ENCODE measurements around the gene AHR. TPM values are rescaled to one million over a fixed set of nuclear protein-coding genes. Genes with fewer than 3 reads are reported as not detected.

Gene AHR
- total RNA-seq, 1 experiment from 2014 or later, result 280 TPM

DNA sequence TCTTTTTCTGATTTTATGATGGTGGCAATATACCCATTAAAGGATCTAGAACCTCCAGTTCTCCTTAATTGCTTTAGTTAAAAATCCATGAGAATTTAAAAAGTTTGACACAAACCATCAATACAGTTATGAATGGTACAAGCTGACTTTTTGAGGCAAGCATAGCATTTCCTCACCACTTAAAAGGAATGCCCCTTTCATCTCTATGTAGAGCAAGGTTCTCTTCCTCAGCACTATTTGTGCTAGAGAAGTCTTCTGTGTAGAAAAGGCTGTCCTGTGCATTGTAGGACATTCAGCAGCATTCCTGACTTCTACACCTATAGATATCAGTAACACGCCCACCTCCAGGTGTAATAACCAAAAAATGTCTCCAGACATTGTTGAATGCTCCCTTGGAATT, 67.3 kb downstream of the AHR start:
- CTCF ChIA-PET, result interaction anchor here (1.2 kb wide), 1 partner anchor 156 kb away, joined by 3 read pairs; no protein-coding TSS in a partner anchor
- H3K27ac Mint-ChIP-seq (ENCODE audit: unreplicated experiment), result no peak overlapping the region
- no peaks in the 10 kb centered on the region for H3K27me3 Mint-ChIP-seq (ENCODE audit: unreplicated experiment)
- H3K4me3 Mint-ChIP-seq (ENCODE audit: low read depth, unreplicated experiment), result no peak overlapping the region
- no TSS peak for BruUV-seq (replicated peaks)
- H3K4me1 Mint-ChIP-seq (ENCODE audit: low read depth, unreplicated experiment), result peaks cover 39% of the 10 kb centered on the region
- intact Hi-C loops (cut with micrococcal nuclease; ENCODE audit: unreplicated experiment), result no loop called here
- TF ChIP-seq, protein P1, sequence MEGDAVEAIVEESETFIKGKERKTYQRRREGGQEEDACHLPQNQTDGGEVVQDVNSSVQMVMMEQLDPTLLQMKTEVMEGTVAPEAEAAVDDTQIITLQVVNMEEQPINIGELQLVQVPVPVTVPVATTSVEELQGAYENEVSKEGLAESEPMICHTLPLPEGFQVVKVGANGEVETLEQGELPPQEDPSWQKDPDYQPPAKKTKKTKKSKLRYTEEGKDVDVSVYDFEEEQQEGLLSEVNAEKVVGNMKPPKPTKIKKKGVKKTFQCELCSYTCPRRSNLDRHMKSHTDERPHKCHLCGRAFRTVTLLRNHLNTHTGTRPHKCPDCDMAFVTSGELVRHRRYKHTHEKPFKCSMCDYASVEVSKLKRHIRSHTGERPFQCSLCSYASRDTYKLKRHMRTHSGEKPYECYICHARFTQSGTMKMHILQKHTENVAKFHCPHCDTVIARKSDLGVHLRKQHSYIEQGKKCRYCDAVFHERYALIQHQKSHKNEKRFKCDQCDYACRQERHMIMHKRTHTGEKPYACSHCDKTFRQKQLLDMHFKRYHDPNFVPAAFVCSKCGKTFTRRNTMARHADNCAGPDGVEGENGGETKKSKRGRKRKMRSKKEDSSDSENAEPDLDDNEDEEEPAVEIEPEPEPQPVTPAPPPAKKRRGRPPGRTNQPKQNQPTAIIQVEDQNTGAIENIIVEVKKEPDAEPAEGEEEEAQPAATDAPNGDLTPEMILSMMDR (IDR thresholded peaks at IDR 0.05; ENCODE audit: unreplicated experiment), result no peak
- peaks cover 14% of the 10 kb centered on the region for H3K36me3 Mint-ChIP-seq (ENCODE audit: insufficient read depth, unreplicated experiment)
- DNase-seq, result no peak
- H3K9me3 Mint-ChIP-seq (ENCODE audit: low read depth, unreplicated experiment), result no peaks in the 10 kb centered on the region

DNA sequence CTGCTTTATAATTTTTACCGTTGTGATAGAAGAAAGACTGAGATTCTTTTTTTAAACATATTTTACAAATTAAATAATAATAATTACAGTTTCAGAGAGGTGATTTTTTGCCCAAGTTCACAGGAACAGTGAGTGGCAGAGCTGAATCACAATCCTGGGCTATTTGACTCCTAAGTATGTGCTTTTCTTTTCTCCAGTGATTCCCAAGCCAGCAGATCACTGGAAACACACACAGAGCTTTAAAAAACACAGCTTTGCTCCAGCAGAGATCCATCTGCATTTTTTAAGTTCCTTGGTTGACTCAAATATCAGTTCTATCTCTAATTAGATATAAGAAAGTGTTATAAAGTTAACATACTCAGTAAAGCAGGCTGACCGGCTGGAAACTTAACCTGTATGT, 69.0 kb downstream of the AHR start:
- peaks cover 23% of the 10 kb centered on the region for H3K36me3 Mint-ChIP-seq (ENCODE audit: insufficient read depth, unreplicated experiment)
- no peak for DNase-seq
- H3K4me1 Mint-ChIP-seq (ENCODE audit: low read depth, unreplicated experiment), result peaks cover 54% of the 10 kb centered on the region
- intact Hi-C loops (cut with micrococcal nuclease; ENCODE audit: unreplicated experiment), result no loop called here
- H3K4me3 Mint-ChIP-seq (ENCODE audit: low read depth, unreplicated experiment), result no peak overlapping the region
- BruUV-seq (replicated peaks), result no TSS peak
- no peak overlapping the region for H3K27ac Mint-ChIP-seq (ENCODE audit: unreplicated experiment)
- H3K9me3 Mint-ChIP-seq (ENCODE audit: low read depth, unreplicated experiment), result no peaks in the 10 kb centered on the region
- CTCF ChIA-PET, result no interaction called here
- no peaks in the 10 kb centered on the region for H3K27me3 Mint-ChIP-seq (ENCODE audit: unreplicated experiment)
- TF ChIP-seq, protein P1 (IDR thresholded peaks at IDR 0.05; ENCODE audit: unreplicated experiment), result no peak

DNA sequence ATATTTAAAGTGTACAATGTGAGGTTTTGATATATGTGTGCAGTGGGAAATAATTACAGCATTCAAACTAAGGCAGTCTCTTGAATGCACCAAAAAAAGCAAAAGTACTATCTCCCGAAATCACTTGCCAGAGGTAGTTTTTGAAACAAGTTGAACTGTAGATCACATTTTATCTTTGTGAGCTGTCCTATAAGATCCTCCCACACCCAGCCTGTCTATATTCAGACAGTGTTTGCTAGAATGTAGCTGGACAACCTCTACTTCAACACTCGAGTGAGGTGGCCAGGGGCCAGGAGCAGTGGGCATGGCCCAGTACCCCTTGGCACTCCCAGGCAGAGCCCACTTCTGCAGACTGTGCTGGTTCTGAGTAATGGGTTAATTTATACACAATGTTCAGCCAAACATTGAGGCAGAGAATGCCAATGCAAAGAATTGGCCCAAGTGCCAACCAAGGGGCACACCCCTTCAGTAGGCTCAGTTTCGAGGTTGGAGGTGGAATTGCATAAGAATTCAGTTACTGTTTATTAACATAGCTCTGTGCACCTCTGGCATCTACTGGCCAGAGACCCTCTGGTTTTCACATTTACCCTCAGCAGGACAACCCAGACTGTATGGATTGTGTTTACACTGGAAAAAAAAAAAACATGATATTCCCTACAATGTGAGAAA, 70.5 kb downstream of the AHR start:
- Mint-ChIP-seq H3K27me3 (ENCODE audit: unreplicated experiment) (no peaks in the 10 kb centered on the region), H3K36me3 (ENCODE audit: insufficient read depth, unreplicated experiment) (peaks cover 23% of the 10 kb centered on the region), H3K27ac (ENCODE audit: unreplicated experiment) (peak overlapping the region; percentile 92), H3K9me3 (ENCODE audit: low read depth, unreplicated experiment) (no peaks in the 10 kb centered on the region), H3K4me3 (ENCODE audit: low read depth, unreplicated experiment) (no peak overlapping the region), H3K4me1 (ENCODE audit: low read depth, unreplicated experiment) (peaks cover 61% of the 10 kb centered on the region)
- no peak for DNase-seq
- CTCF ChIA-PET, result interaction anchor here (1.0 to 2.3 kb wide), 6 partner anchors 10 to 278 kb away, joined by 3 to 9 read pairs (median 4); no protein-coding TSS in a partner anchor
- intact Hi-C loops (cut with micrococcal nuclease; ENCODE audit: unreplicated experiment), result no loop called here
- BruUV-seq (replicated peaks), result no TSS peak
- TF ChIP-seq, protein P1 (IDR thresholded peaks at IDR 0.05; ENCODE audit: unreplicated experiment), result no peak

DNA sequence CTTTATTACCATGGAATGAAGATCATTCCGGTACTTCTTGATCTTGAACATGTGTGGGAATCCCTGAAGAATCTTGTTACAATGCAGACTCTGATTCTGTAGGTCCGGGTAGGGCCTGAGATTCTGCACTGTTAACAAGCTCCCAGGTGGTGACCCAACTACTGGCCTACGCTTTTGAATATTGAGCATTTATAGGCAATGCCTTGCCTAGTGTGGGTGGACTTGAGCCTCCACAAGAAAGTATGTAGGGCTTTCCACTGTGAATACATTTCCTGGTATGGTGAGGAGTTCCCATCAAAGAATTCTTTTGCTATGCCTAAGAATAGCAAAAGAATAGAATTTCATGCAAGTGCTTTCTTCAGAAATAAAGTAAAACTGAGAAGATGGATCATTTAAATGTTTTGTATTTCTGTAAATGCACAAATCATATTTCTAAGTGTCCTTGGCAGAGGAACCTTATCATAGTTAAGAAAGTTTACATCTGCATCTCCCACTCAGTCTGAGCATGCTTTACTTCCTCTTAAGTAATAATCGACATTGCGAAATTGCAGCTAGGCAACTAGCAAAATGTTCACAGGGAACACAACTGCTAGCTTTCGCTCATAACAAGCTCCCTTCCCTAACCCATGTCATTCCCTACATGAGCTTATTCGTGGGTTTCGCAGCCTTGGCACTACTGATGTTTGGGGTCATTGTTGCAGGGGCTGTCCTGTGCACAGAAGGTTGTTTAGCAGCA, 71.4 kb downstream of the AHR start:
- TF ChIP-seq, protein P1 (IDR thresholded peaks at IDR 0.05; ENCODE audit: unreplicated experiment), result no peak
- Mint-ChIP-seq H3K4me1 (ENCODE audit: low read depth, unreplicated experiment) (peaks cover 70% of the 10 kb centered on the region), H3K36me3 (ENCODE audit: insufficient read depth, unreplicated experiment) (peaks cover 23% of the 10 kb centered on the region), H3K27me3 (ENCODE audit: unreplicated experiment) (no peaks in the 10 kb centered on the region), H3K9me3 (ENCODE audit: low read depth, unreplicated experiment) (no peaks in the 10 kb centered on the region), H3K27ac (ENCODE audit: unreplicated experiment) (peak overlapping the region; percentile 92), H3K4me3 (ENCODE audit: low read depth, unreplicated experiment) (peak overlapping the region; percentile 22)
- CTCF ChIA-PET, result interaction anchor here (0.5 to 2.3 kb wide), 11 partner anchors 9 to 387 kb away, joined by 3 to 9 read pairs (median 3); no protein-coding TSS in a partner anchor
- TSS peak; percentile 57 for BruUV-seq (replicated peaks)
- DNase-seq, result peak; percentile 69
- intact Hi-C loops (cut with micrococcal nuclease; ENCODE audit: unreplicated experiment), result loop anchor here (1.0 to 5.0 kb wide), 5 partner anchors 38 to 383 kb away; no protein-coding TSS in a partner anchor

Measured in Calu3 (cell line).